GM12892 (cell line): ENCODE data around the gene APBB2.

Experiments used
- POLR2A ChIP-seq: IDR thresholded peaks from 2 replicates; pipeline ENCODE4 v1.6.1; 2011; ENCODE audit warnings: low read depth, low read length, control low read depth
- POLR2AphosphoS5 ChIP-seq: IDR thresholded peaks from 2 replicates; pipeline ENCODE4 v1.6.1; 2011; ENCODE audit warnings: low read depth, low read length, control low read depth
- TAF1 ChIP-seq: IDR thresholded peaks from 2 replicates; pipeline ENCODE4 v1.6.1; 2011; ENCODE audit warnings: low read depth, mild to moderate bottlenecking, control low read depth, low read length, borderline replicate concordance

GRCh38 chr4:41178372-41179370, 35.7 kb downstream of the APBB2 start:
- TF ChIP-seq POLR2A (no peak), POLR2AphosphoS5 (no peak), TAF1 (no peak)
